ENCODE data around the gene STK39.

Gene STK39

GRCh38 chr2:168210216-168210894 lies 37.0 kb downstream of the STK39 start:
- DNase-seq (ENCODE audit: low read depth in 2 of 2) = no peak

- DNase-seq (ENCODE audit: low read depth in 2 of 2) = no peak
Measured at GRCh38 chr2:168208652-168209051, 38.7 kb downstream of the STK39 start.

- no peak for DNase-seq (ENCODE audit: low read depth in 2 of 2)
Measured at GRCh38 chr2:168207851-168208250, 39.5 kb downstream of the STK39 start.

GRCh38 chr2:168203762-168204693 lies 43.4 kb downstream of the STK39 start:
- no peak for DNase-seq (ENCODE audit: low read depth in 2 of 2)

- no peak for DNase-seq (ENCODE audit: low read depth in 2 of 2)
Measured at GRCh38 chr2:168201584-168202116, 45.7 kb downstream of the STK39 start.

- DNase-seq (ENCODE audit: low read depth in 2 of 2) = no peak
Measured at GRCh38 chr2:168200930-168201583, 46.3 kb downstream of the STK39 start.

- no peak for DNase-seq (ENCODE audit: low read depth in 2 of 2)
Measured at GRCh38 chr2:168198476-168199207, 48.8 kb downstream of the STK39 start.

GRCh38 chr2:168196764-168197180 lies 50.6 kb downstream of the STK39 start:
- DNase-seq (ENCODE audit: low read depth in 2 of 2) = no peak

GRCh38 chr2:168194784-168195522 lies 52.4 kb downstream of the STK39 start:
- no peak for DNase-seq (ENCODE audit: low read depth in 2 of 2)

GRCh38 chr2:168192839-168193616 lies 54.4 kb downstream of the STK39 start:
- DNase-seq (ENCODE audit: low read depth in 2 of 2) = peak in 1 of 2 donors; percentile 11

GRCh38 chr2:168191955-168192785 lies 55.2 kb downstream of the STK39 start:
- DNase-seq (ENCODE audit: low read depth in 2 of 2) = no peak

GRCh38 chr2:168190590-168191336 lies 56.6 kb downstream of the STK39 start:
- DNase-seq (ENCODE audit: low read depth in 2 of 2) = no peak

GRCh38 chr2:168189835-168190569 lies 57.4 kb downstream of the STK39 start:
- no peak for DNase-seq (ENCODE audit: low read depth in 2 of 2)

GRCh38 chr2:168188002-168188401 lies 59.4 kb downstream of the STK39 start:
- no peak for DNase-seq (ENCODE audit: low read depth in 2 of 2)

GRCh38 chr2:168186452-168186851 lies 60.9 kb downstream of the STK39 start:
- no peak for DNase-seq (ENCODE audit: low read depth in 2 of 2)

- no peak for DNase-seq (ENCODE audit: low read depth in 2 of 2)
Measured at GRCh38 chr2:168185583-168186274, 61.7 kb downstream of the STK39 start.
